GM12892 (cell line): Measurements from ENCODE around the gene MAP3K7CL.

Source experiments
- POLR2A ChIP-seq: IDR thresholded peaks from 2 replicates; pipeline ENCODE4 v1.6.1; 2011; ENCODE audit warnings: low read depth, low read length, control low read depth
- POLR2AphosphoS5 ChIP-seq: IDR thresholded peaks from 2 replicates; pipeline ENCODE4 v1.6.1; 2011; ENCODE audit warnings: low read depth, low read length, control low read depth
- TAF1 ChIP-seq: IDR thresholded peaks from 2 replicates; pipeline ENCODE4 v1.6.1; 2011; ENCODE audit warnings: low read depth, mild to moderate bottlenecking, control low read depth, low read length, borderline replicate concordance

DNA sequence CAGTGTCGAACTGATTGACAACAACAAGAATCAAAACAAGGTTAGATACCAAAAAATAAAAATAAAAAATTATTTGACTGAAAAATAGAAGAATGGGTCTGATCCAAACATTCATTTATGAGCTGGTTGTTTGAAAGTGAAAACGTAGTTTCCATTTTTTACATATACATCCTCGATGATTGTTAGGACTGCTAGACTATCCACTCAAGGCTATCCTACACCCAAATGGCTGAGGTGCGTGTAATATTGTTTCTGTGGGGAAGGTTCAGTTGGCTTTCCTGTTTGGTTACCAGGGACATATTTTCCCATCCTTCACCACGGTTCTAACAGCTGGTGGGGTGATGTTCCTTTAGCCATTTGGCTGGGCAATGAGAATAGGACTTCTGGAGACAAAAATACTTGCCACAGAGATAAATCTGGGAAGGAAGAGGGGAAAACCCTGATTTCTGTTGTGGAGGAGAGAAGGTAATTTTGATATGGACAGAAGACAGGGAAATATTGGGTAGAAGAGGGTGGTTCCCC lies 66.3 kb downstream of the MAP3K7CL start:
- no peak for TF ChIP-seq TAF1
- no peak for TF ChIP-seq POLR2AphosphoS5
- TF ChIP-seq POLR2A, result no peak
